GM12875 (cell line): Measurements from ENCODE around the gene PLXNA2.

ENCODE experiments used
- H3K4me3 ChIP-seq: one replicate; pipeline ENCODE4 v1.5.1; 2011; ENCODE audit warnings: low read depth, low read length, control low read depth
- CTCF ChIP-seq: IDR thresholded peaks from 2 replicates; pipeline ENCODE4 v1.5.1; 2011; ENCODE audit warnings: low read depth, mild to moderate bottlenecking, control low read depth, inconsistent platforms, low read length, moderate library complexity, borderline replicate concordance; ENCODE audit not compliant: insufficient read depth

Gene PLXNA2

GRCh38 chr1:208169081-208169879 is 74.9 kb downstream of the PLXNA2 start:
- TF ChIP-seq CTCF = no peak
- no peak overlapping the region for H3K4me3 ChIP-seq

- TF ChIP-seq CTCF = no peak
- H3K4me3 ChIP-seq = no peak overlapping the region
Measured at GRCh38 chr1:208167261-208167869, 76.8 kb downstream of the PLXNA2 start.

GRCh38 chr1:208166340-208167138 is 77.6 kb downstream of the PLXNA2 start:
- H3K4me3 ChIP-seq = no peak overlapping the region
- no peak for TF ChIP-seq CTCF

- no peak overlapping the region for H3K4me3 ChIP-seq
- no peak for TF ChIP-seq CTCF
Measured at GRCh38 chr1:208165659-208166058, 78.5 kb downstream of the PLXNA2 start.

- TF ChIP-seq CTCF = no peak
- no peak overlapping the region for H3K4me3 ChIP-seq
Measured at GRCh38 chr1:208164609-208165008, 79.6 kb downstream of the PLXNA2 start.

GRCh38 chr1:208163539-208163938 is 80.6 kb downstream of the PLXNA2 start:
- no peak overlapping the region for H3K4me3 ChIP-seq
- TF ChIP-seq CTCF = no peak
